EL (cell line): ENCODE results near the gene SELENON.

Experiments
- DNase-seq: peaks from one replicate; pipeline ENCODE4 v3.0.0-alpha.2; 2016

Gene SELENON

DNA sequence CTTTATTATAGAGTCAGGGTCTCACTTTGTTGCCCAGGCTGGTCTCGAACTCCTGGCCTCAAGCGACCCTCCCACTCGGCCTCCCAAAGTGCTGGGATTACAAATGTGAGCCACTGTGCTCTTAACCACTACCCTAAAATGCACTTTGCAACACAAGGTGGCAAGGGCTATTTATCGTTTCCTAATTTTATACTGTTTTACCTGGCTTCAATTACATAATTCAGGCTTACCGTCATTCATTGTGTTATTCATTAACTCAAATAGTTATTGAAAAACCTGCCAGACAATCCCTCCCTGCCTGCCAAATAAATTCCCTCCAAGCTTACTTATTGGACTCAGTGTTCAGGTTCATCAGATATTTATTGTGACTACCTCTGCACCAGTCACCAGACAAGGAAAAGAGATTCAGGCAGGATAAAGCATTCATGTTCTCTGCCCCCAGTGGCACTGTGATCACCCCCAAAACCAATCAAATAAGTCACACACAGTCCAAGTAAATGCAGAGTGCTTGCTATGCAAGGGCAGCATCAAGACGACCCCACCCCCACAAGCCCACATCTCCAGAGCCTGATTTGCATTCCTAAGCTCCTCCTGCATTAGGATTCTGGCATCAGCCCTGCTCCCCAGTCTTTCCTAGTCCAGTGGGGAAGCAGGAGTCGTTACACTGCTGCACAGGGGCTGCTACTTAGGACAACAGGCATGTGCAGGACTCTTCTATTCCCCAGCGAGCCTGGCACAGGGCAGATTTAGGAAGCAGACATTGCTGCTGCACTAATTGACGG, 67.4 kb downstream of the SELENON start:
- DNase-seq = no peak
